Testis (tissue), 3 donors: Measurements from ENCODE around the gene LARGE1. TPM values are rescaled to one million over a fixed set of nuclear protein-coding genes. Genes with fewer than 3 reads are reported as not detected.

Source experiments
- DNase-seq: peaks from one replicate; pipeline ENCODE4 v3.0.0-alpha.2; 2019
- H3K27ac ChIP-seq, 2 donors: fragments of 200-600 bp; sonication (generic); one replicate each; pipeline ENCODE4 v1.5.1; 2019
- H3K27me3 ChIP-seq: fragments of 200-600 bp; sonication (generic); one replicate; pipeline ENCODE4 v1.5.1; 2019
- H3K36me3 ChIP-seq: fragments of 200-600 bp; sonication (generic); one replicate; pipeline ENCODE4 v1.5.1; 2017; ENCODE audit warnings: low read depth; ENCODE audit errors: missing control alignments
- H3K4me1 ChIP-seq: fragments of 200-600 bp; sonication (generic); one replicate; pipeline ENCODE4 v1.5.1; 2019
- H3K4me3 ChIP-seq, 2 donors: fragments of 200-600 bp; sonication (generic); one replicate each; pipeline ENCODE4 v1.5.1; 2017 to 2019
- H3K9me3 ChIP-seq: fragments of 200-600 bp; sonication (generic); one replicate; pipeline ENCODE4 v1.5.1; 2017
- CTCF ChIP-seq, 3 experiments: fragments of 450-650 bp in 2 of 3; fragments of 200-600 bp in 1 of 3; sonication (generic) in 1 of 3; IDR thresholded peaks; one replicate each; pipeline ENCODE4 v1.5.1; 2016 to 2019; ENCODE audit warnings: antibody characterized with exemption in 3 of 3, mild to moderate bottlenecking in 2 of 3, moderate library complexity in 1 of 3
- POLR2A ChIP-seq: fragments of 450-650 bp; IDR thresholded peaks from one replicate; pipeline ENCODE4 v1.6.1; 2017; ENCODE audit warnings: antibody characterized with exemption, mild to moderate bottlenecking, moderate library complexity
- WGBS, 2 donors: methylation state at CpG; one replicate each; pipeline ENCODE4 v1.1.5; 2018; 5-methylcytosine and 5-hydroxymethylcytosine counted together
- intact Hi-C: fragments of 100-400 bp; cut with DNase I; formaldehyde crosslinking; loops from one replicate; pipeline ENCODE4 v1.15.1; 2023; ENCODE audit warnings: low total_unique reads
- polyA plus RNA-seq: library from polyadenylated mRNA; stranded (reverse); fragments of 350-450 nt; fragmentation: Illumina TruSeq; extraction: RNeasy Lipid Tissue Mini Kit (QIAGEN cat#74804); gene quantifications from one replicate; pipeline ENCODE4 v1.2.3, GENCODE V29; 2014; ENCODE audit warnings: low read depth, low replicate concordance; ENCODE audit not compliant: insufficient read depth
- total RNA-seq, 2 donors: library from RNA; depleted of rRNA; stranded (reverse); fragments of >200 nt; gene quantifications; one replicate each; pipeline ENCODE4 v1.2.3, GENCODE V29; 2016

LARGE1 gene
- total and polyA plus RNA-seq, 3 donors from 2014 or later: 19.5 to 27.3 (median 21.8) TPM

GRCh38 chr22:33865996-33866395 is 54.3 kb downstream of the LARGE1 start:
- DNase-seq: no peak
- Histone ChIP-seq H3K4me3 (no peak overlapping the region), H3K9me3 (no peaks in the 10 kb centered on the region), H3K27ac (no peak overlapping the region), H3K4me1 (peaks cover 4% of the 10 kb centered on the region), H3K27me3 (no peaks in the 10 kb centered on the region), H3K36me3 (no peaks in the 10 kb centered on the region)
- 100% methylated on average over 1 of the region's 1 CpG for WGBS, 2 donors
- no peak for TF ChIP-seq POLR2A
- TF ChIP-seq CTCF (IDR thresholded peaks at IDR 0.05): no peak
- intact Hi-C loops: no loop called here

- Histone ChIP-seq H3K27ac (no peak overlapping the region), H3K9me3 (no peaks in the 10 kb centered on the region), H3K36me3 (no peaks in the 10 kb centered on the region), H3K4me3 (no peak overlapping the region), H3K27me3 (no peaks in the 10 kb centered on the region), H3K4me1 (peaks cover 4% of the 10 kb centered on the region)
- no peak for DNase-seq
- intact Hi-C loops: no loop called here
- whole genome bisulfite sequencing, 2 donors: 55 to 63% methylated on average over 5 of the region's 5 CpGs
- TF ChIP-seq POLR2A (no peak), CTCF (IDR thresholded peaks at IDR 0.05) (no peak)
These were observed 55.0 kb downstream of the LARGE1 start for GRCh38 chr22:33865248-33865647.

GRCh38 chr22:33864723-33865130 is 55.5 kb downstream of the LARGE1 start:
- Histone ChIP-seq H3K4me3 (no peak overlapping the region), H3K9me3 (no peaks in the 10 kb centered on the region), H3K27ac (peak overlapping the region in 1 of 2 donors; percentile 46), H3K27me3 (no peaks in the 10 kb centered on the region), H3K4me1 (peaks cover 4% of the 10 kb centered on the region), H3K36me3 (no peaks in the 10 kb centered on the region)
- no peak for TF ChIP-seq CTCF (IDR thresholded peaks at IDR 0.05)
- TF ChIP-seq POLR2A: no peak
- intact Hi-C loops: no loop called here
- peak; percentile 25 for DNase-seq
- WGBS, 2 donors: 47 to 57% methylated on average over 7 of the region's 7 CpGs

GRCh38 chr22:33861216-33861875 is 58.9 kb downstream of the LARGE1 start:
- no peak overlapping the region for H3K4me3 ChIP-seq
- H3K27ac ChIP-seq: no peak overlapping the region
- no peaks in the 10 kb centered on the region for H3K27me3 ChIP-seq
- no peaks in the 10 kb centered on the region for H3K9me3 ChIP-seq
- intact Hi-C loops: no loop called here
- DNase-seq: no peak
- 82 to 91% methylated on average over 12 of the region's 12 CpGs for WGBS, 2 donors
- no peak for TF ChIP-seq POLR2A
- no peak for TF ChIP-seq CTCF (IDR thresholded peaks at IDR 0.05)
- no peaks in the 10 kb centered on the region for H3K36me3 ChIP-seq
- peaks cover 4% of the 10 kb centered on the region for H3K4me1 ChIP-seq

GRCh38 chr22:33860386-33860785 is 59.9 kb downstream of the LARGE1 start:
- no peaks in the 10 kb centered on the region for H3K36me3 ChIP-seq
- DNase-seq: no peak
- no peak overlapping the region for H3K27ac ChIP-seq
- TF ChIP-seq CTCF (IDR thresholded peaks at IDR 0.05): no peak
- no peak for TF ChIP-seq POLR2A
- H3K4me1 ChIP-seq: peaks cover 4% of the 10 kb centered on the region
- H3K4me3 ChIP-seq: no peak overlapping the region
- 91 to 95% methylated on average over 3 to 8 of the region's 8 CpGs for WGBS, 2 donors
- H3K9me3 ChIP-seq: no peaks in the 10 kb centered on the region
- no peaks in the 10 kb centered on the region for H3K27me3 ChIP-seq
- intact Hi-C loops: no loop called here
